ENCODE measurements around the gene CHRDL2.

CHRDL2 gene

GRCh38 chr11:74771139-74771538 lies 39.9 kb upstream of the CHRDL2 start:
- no peak for ATAC-seq
- no peak for TF ChIP-seq ZNF70 (CRISPR knock-in tag; IDR thresholded peaks at IDR 0.05)
- TF ChIP-seq TOX (CRISPR knock-in tag; IDR thresholded peaks at IDR 0.05; ENCODE audit: borderline replicate concordance) = no peak
- no peak for TF ChIP-seq ZFP30 (CRISPR knock-in tag; IDR thresholded peaks at IDR 0.05)
- no peak for TF ChIP-seq ZNF565 (CRISPR knock-in tag; conservative IDR thresholded peaks at IDR 0.05; ENCODE audit: low read depth)
- no peak for TF ChIP-seq CSDC2 (CRISPR knock-in tag; IDR thresholded peaks at IDR 0.05)
- no peak for TF ChIP-seq CSRNP3 (CRISPR knock-in tag; IDR thresholded peaks at IDR 0.05)
- no peak for TF ChIP-seq ARNTL (CRISPR knock-in tag; IDR thresholded peaks at IDR 0.05; ENCODE audit: borderline replicate concordance, low read depth)
- TF ChIP-seq PPARA (CRISPR knock-in tag; IDR thresholded peaks at IDR 0.05; ENCODE audit: borderline replicate concordance) = no peak
- TF ChIP-seq POU6F1 (CRISPR knock-in tag; IDR thresholded peaks at IDR 0.05; ENCODE audit: borderline replicate concordance, low read depth) = no peak
- TF ChIP-seq ZC3H10 (CRISPR knock-in tag; IDR thresholded peaks at IDR 0.05) = no peak
- no peak for TF ChIP-seq TSHZ2 (CRISPR knock-in tag; IDR thresholded peaks at IDR 0.05)
- no peak for TF ChIP-seq SNAI2 (CRISPR knock-in tag; IDR thresholded peaks at IDR 0.05)
- TF ChIP-seq CREB5 (CRISPR knock-in tag; IDR thresholded peaks at IDR 0.05; ENCODE audit: low read depth) = no peak
- no peak for TF ChIP-seq ESRRG (CRISPR knock-in tag; IDR thresholded peaks at IDR 0.05)
- no peak for TF ChIP-seq ZNF8 (CRISPR knock-in tag; IDR thresholded peaks at IDR 0.05)
- TF ChIP-seq OSR1 (CRISPR knock-in tag; IDR thresholded peaks at IDR 0.05) = no peak
- no peak for TF ChIP-seq ZFP3 (CRISPR knock-in tag; IDR thresholded peaks at IDR 0.05)

GRCh38 chr11:74770456-74770855 lies 39.2 kb upstream of the CHRDL2 start:
- no peak for ATAC-seq
- TF ChIP-seq TOX (CRISPR knock-in tag; IDR thresholded peaks at IDR 0.05; ENCODE audit: borderline replicate concordance) (no peak), PATZ1 (CRISPR knock-in tag; IDR thresholded peaks at IDR 0.05; ENCODE audit: borderline replicate concordance) (no peak), ESRRG (CRISPR knock-in tag; IDR thresholded peaks at IDR 0.05) (no peak), OSR1 (CRISPR knock-in tag; IDR thresholded peaks at IDR 0.05) (no peak), POU6F1 (CRISPR knock-in tag; IDR thresholded peaks at IDR 0.05; ENCODE audit: borderline replicate concordance, low read depth) (no peak), RARB (CRISPR knock-in tag; IDR thresholded peaks at IDR 0.05) (no peak), ZFP3 (CRISPR knock-in tag; IDR thresholded peaks at IDR 0.05) (no peak), ISL1 (CRISPR knock-in tag; IDR thresholded peaks at IDR 0.05) (no peak), PPARA (CRISPR knock-in tag; IDR thresholded peaks at IDR 0.05; ENCODE audit: borderline replicate concordance) (no peak), TCF4 (CRISPR knock-in tag; IDR thresholded peaks at IDR 0.05; ENCODE audit: borderline replicate concordance) (no peak), TSHZ2 (CRISPR knock-in tag; IDR thresholded peaks at IDR 0.05) (no peak), ZFP30 (CRISPR knock-in tag; IDR thresholded peaks at IDR 0.05) (no peak), ZNF70 (CRISPR knock-in tag; IDR thresholded peaks at IDR 0.05) (no peak)

All from SK-N-SH treated with all-trans-retinoic acid at 6 μM for 48 hours (cell line).